ENCODE measurements around the gene ZC3H10.
A peak's percentile ranks its signal among the peaks of the same experiment; 100 is the strongest.
"Not testable (repeated sequence)": the region's sequence is repeated elsewhere in the genome, so short reads cannot be mapped to it uniquely, and the experiment has no call there.

The ZC3H10 gene

DNA sequence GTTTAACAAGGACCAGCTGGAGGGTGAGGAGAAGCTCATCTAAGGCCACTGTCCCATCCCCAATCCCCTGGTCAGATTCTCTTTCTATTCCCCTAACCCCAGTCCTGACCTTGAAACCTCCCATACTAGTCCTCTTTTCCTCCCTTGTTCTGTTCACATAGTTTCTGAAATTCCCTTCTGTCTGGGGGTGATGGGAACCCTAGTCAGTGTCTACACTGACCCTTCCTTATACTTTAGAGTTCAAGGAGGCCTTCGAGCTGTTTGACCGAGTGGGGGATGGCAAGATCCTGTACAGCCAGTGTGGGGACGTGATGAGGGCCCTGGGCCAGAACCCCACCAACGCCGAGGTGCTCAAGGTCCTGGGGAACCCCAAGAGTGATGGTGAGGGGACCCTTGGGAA is 36.8 kb downstream of the ZC3H10 start:
- DNase-seq (ENCODE audit: low read depth), result no peak

DNA sequence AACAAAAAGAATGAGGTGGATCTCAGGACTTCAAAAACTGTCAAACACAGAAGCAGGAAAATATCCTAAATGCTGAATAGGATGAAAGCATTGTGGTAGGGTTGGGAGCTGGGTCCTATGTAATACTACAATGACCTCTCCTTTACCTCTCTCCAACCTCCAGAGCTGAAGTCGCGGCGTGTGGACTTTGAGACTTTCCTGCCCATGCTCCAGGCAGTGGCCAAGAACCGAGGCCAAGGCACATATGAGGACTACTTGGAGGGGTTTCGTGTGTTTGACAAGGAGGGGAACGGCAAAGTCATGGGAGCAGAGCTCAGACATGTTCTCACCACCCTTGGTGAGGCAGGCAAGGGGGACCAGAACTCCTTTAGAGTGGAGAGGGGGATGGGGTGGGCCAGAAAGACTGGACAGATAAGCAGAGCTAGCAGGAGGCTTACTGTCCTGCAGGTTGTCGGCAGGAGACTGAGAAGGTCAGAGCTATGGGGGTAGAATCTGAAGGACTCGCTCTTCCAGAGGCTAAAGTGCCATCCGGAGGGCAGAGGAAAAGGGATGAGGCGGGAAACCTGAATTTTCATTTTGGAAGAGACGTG is 37.3 kb downstream of the ZC3H10 start:
- no peak for DNase-seq (ENCODE audit: low read depth)

DNA sequence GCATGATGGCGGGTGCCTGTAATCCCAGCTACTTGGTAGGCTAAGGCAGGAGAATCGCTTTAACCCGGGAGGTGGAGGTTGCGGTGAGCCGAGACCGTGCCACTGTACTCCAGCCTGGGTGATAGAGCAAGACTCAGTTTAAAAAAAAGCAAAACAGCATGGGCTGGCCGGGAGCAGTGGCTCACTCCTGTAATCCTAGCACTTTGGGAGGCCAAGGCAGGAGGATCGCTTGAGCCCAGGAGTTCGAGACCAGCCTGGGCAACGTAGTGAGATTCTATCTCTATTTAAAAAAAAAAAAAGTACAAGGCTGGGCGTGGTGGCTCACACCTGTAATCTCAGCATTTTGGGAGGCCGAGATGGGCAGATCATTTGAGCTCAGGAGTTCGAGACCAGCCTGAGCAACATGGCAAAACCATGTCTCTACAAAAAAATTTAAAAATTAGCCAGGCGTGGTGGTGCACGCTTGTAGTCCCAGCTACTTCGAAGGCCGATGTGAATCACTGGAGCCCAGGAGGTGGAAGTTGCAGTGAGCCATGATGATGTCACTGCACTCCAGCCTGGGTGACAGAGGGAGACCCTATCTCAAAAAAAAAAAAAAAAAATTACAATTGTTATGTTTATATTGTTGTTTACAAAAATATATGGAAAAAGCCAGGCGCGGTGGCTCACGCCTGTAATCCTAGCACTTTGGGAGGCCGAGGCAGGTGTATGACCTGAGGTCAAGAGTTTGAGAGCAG is 38.6 kb downstream of the ZC3H10 start:
- not testable (repeated sequence) for DNase-seq (ENCODE audit: low read depth)

DNA sequence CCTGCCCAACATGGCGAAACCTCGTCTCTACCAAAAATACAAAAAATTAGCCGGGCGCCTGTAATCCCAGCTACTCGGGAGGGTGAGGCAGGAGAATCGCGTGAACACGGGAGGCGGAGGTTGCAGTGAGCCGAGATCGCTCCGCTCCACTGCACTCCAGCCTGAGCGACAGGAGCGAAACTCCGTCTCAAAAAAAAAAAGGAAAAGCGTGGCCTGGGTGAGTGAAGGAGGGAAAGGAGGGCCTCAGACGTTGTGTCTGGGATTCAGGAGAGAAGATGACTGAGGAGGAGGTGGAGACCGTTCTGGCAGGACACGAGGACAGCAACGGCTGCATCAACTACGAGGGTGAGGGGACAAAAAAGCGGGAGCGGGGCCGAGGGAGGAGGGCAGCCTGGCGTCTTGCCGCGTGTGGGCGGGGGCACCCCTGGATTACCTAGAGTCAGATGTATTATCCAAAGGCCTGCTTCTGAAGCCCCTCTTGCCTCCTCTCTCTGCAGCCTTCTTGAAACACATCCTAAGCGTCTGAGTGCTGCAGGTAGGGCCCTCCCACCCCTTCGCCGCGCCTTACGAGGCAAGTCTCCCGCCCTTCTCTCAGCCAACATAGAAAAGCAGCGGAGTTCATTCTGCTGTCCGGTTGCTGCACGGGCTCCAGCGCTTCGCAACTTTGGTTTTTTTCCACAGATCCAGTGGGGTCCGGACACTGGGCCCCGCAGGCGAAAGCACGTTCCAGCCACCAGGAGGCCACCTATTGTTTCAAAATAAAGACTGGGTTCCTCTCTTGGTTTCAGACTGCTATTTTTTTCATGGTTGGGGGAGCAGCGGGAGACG is 39.3 kb downstream of the ZC3H10 start:
- peak; percentile 41 for DNase-seq (ENCODE audit: low read depth)

DNA sequence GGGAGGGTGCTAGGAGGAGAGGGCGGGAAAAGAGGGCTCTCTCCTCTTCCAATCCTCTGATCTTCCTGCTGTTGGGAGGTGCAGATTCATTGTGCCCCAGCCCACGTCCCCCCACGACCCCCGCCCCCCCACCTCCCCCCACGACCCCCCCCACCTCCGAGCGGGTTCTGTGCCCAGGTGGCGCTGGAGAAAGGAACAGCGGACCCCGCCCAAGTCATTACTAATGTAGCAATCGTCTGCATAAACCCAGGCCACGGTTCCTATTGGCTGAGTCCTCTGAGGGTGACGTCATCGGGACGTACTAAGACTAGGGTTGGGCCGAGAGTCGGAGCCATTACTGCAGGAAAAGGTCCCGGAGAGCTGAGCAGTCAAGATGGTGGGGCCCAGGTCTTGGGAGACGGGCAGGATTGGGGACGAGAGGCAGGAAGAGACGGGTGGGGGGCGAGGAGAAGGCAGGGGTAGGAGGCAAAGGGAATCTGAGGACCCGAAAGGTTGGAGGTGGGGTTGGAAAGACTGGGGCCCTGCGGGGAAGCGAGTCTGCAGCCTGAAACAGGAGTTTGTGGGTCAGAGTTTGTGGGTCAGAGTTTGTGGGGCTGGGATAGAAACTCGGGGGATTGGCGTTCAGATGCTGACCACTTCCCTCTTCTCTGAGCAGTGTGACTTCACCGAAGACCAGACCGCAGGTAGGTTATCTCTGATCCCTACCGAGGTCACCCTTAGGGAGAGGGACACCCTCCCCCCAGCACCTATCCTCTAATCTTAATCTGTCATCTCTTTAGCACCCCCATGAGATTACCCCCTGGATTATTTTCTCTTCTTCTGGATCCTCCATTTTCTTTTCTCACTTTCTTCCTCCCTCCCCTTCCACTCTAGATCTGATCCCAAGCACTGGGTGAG is 40.2 kb downstream of the ZC3H10 start, which contains the start of gene MYL6:
Gene MYL6 (plus strand): TSS at position 331 of the 897 bp plus-strand sequence. CDS start 43 bp downstream, at position 374.
- DNase-seq (ENCODE audit: low read depth), result peak; percentile 90

DNA sequence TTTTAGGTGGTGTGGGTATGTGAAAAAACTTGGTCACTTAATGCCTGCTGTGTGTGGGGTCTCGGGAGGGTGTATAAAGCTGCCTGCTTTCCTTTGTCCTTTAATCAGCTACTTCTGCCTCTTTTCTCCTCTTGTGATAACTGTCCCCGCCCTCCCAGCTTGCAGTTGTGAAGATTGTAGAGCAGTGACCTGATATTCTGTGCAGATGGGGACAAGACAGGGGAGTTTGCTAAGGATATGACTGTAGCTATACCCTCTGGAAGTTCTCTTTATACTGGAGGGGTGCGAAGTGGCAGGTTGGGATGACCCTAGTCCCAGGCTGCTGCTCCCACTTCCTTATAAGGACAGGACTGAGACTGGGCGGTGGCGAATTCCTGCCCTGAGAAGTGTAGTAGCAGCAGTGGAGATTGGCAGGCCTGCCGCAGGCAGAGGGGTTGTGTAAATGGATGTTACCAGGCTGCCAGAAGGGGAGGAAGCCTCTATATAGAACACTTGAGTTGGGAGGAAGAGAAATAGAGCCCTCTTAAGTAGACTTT is 40.9 kb downstream of the ZC3H10 start:
- no peak for DNase-seq (ENCODE audit: low read depth)

DNA sequence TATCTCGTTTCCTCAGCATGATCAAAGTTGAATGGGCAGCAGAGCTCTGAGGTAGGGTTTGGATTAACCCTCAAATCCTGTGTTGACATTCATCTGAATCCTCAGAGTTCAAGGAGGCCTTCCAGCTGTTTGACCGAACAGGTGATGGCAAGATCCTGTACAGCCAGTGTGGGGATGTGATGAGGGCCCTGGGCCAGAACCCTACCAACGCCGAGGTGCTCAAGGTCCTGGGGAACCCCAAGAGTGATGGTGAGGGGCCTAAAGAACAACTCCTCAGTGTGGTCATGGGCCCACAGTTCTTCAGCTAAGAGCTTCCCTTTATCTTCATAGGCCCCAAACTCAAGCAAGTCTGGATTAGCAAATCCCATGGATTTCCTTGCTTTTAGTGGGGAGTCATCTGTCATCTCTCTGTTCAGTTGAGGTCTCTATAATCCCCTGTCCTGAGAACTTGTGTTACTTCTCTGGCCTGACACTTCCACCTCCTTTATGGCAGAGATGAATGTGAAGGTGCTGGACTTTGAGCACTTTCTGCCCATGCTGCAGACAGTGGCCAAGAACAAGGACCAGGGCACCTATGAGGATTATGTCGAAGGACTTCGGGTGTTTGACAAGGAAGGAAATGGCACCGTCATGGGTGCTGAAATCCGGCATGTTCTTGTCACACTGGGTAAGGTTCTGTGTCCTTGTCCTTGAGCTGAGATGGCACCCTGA is 41.6 kb downstream of the ZC3H10 start:
- no peak for DNase-seq (ENCODE audit: low read depth)

DNA sequence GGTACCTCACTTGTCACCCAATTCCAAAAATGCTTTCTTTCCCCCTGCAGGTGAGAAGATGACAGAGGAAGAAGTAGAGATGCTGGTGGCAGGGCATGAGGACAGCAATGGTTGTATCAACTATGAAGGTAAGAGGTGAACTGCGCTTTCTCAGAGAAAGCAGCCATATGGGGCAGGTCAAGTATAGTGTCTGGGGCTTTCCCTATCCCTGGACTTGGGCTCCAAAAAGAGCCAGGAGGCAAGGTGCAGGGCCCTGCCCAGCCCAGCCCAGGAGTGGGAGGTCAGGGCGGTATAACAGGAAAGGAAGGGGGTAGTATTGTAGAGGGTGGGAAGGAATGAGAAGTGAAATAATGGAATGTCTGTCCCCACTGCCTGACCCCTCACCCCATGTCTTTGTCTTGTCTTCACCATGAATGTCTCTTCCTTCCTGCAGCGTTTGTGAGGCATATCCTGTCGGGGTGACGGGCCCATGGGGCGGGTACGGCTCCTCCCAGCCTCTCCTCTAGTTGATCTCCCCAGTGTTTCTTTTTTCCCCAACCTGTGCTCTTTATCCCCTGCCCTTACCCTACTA is 42.2 kb downstream of the ZC3H10 start:
- peak; percentile 57 for DNase-seq (ENCODE audit: low read depth)

DNA sequence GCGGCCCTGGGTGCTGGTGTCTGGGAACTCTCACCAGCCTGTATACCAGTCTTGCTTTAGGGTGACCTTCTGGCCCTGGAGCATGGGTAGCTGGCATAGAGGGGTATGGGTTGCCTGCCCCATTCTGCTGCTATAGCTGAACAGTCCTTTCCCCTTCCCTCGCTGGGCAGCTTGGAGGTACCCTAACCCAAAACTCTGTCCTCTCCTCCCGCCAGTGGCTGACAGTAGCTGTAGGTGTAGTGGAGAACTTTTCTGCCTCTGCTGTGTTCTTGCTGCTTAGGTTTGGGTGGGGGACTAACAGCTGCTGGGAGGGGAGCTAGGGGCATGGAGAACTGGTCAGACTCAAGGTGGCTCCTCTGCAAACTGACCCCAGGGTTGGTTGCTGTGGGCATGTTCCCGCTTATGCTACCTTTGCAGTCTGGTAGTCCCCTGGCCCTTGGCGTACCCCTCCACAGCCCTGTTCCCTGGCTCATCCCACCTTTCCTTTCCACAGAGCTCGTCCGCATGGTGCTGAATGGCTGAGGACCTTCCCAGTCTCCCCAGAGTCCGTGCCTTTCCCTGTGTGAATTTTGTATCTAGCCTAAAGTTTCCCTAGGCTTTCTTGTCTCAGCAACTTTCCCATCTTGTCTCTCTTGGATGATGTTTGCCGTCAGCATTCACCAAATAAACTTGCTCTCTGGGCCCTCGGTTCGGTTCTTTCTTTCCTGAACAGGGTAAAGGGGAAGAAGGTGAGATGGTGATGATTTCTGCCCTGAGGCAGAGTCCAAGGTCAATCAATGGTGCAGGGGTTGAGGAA is 43.0 kb downstream of the ZC3H10 start:
- no peak for DNase-seq (ENCODE audit: low read depth)

DNA sequence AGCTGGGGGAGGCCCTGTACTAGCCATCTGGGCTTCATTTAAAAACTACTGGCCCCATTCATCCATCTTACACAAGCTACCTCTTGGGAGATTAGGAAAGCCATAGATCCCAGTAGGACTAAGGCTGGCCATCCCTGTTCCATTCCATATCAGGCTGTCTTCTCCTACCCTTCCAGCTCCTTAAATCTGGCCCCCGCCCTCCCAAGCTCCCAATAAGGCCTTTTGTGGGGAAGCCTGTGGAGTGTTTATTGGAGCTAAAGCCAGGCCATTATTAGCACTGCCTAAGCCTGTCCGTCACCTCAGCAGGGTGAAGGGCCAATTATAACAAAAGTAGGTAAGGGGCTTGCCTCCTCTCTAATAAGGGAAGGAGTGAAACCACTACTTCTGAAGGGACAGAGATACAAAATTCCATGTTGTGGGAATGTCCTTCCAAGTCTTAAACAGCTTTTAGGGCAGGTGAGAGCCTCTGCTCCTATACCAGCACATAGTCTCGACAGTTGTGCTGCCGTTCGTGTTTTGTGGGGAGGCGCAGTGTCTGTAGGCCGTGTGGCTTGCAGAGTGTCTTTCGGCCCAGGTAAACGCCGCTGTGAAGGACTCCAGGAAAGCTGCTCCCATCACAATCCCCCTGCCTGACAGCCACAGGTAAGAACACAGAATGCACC is 43.8 kb downstream of the ZC3H10 start:
- no peak for DNase-seq (ENCODE audit: low read depth)

DNA sequence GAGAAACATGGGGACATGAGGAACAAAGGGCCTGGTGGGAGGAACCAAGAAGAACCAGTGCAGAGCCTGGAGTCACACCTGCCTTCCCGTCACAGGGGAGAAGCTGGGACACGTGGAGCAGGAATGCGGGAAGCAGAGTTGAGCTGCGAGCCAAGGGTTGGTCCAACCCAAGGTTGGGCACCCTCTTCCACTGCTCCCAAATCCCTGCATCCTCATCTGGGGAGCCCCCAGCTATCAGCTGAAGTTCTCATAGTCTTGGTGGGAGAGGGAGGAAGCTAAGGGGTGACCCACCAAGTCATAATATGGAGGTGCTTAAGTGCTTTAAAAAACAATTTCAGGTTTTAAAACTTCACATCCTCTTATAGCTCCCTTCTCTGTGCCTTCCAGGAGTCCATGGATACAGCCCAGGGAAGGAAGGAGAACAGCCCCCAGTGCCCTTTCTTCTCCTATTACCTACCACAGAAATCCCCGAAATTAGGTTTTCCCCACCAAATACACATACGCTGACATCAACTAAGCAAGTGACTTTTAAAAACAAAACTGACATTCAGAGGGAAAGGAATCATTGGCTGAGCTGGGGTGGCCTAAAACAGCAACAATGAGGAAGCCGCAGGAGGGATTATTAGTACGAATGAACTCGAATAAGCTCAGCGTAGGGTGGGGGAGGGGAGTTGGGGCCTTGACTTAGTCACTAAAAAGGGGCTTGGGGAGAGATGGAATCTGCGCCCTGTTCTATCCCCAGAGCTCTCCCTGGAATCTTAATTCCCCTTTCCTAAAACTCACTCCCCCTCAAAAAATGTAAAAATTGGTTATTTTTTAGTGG is 44.6 kb downstream of the ZC3H10 start:
- no peak for DNase-seq (ENCODE audit: low read depth)

DNA sequence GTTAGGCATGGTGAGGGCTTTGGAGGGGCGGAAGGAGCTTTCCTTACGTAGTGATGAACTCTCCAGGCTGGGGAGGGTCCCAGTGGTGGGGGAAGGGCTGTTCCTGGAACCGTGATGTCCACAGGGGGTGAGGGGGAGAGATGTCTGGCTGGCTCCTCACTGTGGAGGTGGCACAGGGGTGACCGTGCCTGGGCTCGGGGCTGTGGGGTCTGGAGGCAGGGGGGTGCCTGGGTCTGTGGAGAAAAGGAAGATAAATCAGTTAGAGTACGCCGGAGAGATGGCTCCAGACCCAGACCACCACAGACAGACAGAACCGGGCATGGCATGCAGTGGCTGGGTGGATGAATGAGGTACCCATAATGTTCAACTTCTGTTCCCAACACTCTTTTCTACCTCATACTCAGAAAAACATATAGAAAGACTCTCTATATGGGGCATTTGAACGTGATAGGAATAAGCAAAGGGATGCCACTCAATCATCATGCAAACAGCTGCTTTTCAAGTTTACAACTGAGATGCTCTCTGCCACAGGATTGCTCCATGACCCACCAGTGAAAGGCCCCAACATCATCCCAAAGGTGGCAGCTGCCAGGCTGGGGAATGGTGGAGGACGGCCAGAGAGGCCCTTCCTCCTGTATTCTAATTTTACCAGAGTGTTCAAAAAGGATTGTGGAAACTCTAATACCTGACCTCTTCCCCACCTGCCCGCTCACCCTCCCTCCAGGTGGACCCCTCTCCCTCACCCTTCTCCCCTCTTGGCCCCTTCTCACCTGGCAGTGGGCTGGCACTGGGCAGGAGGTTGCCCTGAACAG is 45.7 kb downstream of the ZC3H10 start:
- no peak for DNase-seq (ENCODE audit: low read depth)

DNA sequence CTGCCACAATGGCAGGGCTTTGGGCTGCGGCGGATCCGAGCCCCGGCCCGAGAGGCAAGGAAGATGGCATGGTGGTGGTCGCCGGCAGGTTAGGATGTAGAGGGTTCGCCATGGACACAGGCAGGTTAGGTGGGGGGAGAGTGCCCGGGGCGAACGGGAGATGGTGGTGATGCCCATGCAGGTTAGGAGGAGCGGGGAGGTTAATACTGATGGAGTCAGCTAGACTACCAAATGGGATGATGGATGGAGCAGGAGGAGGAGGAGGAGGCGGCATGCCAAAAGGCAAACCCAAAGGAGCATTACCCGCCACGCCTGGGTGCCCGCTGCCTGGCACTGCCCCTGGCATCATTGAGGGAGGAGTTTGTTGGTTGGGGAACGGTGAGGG is 46.3 kb downstream of the ZC3H10 start:
- no peak for DNase-seq (ENCODE audit: low read depth)

DNA sequence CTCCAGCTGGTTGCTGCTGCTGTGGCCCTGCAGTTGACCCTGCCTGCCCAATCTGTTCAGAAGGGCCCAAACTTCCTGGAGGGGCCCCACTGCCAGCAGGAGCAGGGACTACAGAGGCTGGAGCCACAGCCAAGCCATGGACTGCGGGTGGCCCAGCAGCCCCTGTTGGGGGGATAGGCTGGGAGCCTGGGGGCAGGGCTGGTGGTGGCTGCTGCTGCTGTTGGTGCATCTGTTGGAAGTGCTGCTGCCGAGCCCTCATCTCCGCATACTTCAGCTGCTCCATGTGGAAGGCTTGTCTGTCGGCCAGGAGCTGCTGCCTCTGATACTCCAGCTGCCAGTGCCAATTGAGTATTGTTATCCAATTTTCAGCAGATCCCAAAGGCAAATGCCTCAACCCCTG is 47.3 kb downstream of the ZC3H10 start:
- no peak for DNase-seq (ENCODE audit: low read depth)

DNA sequence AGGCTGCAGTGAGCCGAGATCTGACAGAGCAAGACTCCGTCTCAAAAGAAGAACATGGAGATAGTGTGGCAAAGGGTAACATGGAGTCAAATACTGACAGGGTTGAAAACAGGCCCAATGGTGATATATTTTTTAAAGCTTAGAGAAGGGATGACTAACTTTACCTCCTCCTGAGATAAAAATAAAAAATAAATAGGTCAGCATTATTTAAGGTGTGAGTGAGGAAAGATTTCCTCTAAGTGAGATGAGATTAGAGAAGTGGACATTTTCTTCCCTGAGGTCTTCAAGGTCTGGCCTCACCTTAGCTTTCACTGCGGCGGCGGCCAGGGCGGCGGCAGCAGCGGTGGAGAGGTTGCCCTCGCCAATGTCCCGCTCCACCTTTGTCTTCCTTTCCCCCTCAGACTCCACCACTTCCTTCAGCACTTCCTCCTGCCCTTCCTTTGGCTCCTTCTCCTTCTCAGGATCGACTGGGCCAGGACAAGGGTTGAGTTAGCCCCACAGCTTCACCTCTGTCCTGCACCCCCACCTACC is 51.2 kb downstream of the ZC3H10 start:
- DNase-seq (ENCODE audit: low read depth), result no peak

DNA sequence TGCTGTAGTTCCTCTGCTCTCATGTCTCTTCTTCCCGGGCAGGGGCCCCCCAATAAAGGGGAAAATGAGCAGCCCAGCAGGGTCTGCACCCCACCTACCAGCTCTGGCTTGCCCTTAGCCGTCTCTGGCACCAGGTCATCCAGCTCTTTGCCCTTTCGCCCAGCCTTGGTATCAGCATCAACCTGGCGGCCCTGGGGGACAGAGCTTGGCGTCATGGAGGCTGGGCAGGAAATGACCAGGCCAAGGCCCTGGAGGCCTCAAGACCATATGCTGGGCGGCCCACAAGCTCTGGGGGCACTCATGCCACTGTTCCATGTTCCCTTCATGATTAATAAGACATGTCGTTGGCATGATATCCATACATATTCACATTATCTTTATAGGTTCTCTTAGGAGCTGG is 54.8 kb downstream of the ZC3H10 start:
- no peak for DNase-seq (ENCODE audit: low read depth)
